HG03571 (cell line): Measurements from ENCODE around the gene ANKDD1B.
"Not testable (repeated sequence)": the region's sequence is repeated elsewhere in the genome, so short reads cannot be mapped to it uniquely, and the experiment has no call there.

Experiments used
- ATAC-seq: cut with Tn5 transposase; IDR thresholded peaks from one replicate; pipeline ENCODE4 v1.9.1; 2021; ENCODE audit not compliant: unreplicated experiment

The ANKDD1B gene

GRCh38 chr5:75695472-75696351 is 84.5 kb downstream of the ANKDD1B start:
- not testable (repeated sequence) for ATAC-seq

DNA sequence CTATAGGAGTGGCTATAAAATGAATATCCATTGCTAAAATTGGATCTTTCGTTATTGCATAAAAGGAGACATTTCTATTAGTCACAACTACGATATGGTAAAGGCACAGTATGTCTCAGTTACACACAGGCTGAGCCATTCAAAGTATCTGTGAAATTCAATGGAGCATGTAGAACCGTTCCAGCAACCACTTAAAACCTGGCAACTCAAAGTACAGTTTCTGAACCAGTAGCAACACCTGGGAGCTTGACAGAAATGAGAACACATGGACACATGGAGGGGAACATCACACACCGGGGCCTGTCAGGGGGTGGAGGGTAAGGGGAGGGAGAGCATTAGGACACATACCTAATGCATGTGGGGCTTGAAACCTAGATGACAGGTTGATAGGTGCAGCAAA is 90.6 kb downstream of the ANKDD1B start:
- ATAC-seq, result no peak

DNA sequence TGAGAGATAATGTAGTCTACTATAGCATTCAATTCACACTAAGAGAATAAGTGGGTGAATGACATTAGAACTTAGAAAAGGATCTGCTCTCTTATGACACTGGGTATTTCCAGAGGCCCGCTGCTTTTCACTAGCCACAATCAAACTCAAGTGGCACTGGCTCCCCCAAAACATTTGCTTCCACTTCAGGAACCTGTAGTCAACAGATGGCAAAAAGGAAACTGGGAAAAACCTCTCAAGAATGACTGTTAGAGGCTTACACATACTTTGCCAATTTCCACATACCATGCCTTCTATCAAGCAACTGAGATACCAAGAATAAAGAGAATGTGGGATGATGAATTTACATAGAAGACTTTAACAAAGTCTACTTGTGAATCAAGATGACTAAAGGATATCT is 94.8 kb downstream of the ANKDD1B start:
- ATAC-seq, result no peak

DNA sequence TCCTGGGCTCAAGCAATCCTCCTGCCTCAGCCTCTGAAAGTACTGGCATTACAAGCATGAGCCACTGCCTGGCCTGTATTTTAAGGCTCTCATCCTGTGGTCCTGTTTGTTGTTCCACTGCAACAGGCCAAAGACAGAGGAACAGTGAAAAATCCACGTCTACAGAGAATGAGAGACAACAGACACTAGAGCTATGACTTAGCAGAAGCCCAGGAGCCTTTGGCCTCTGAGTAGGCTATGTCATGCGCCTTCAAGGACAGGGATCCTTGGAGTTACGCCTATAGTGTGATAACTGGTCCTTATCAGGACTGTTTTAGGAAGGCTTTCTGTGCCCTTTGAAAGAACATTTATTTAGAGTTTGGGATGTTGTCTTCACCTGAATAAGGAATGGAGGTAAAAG is 95.5 kb downstream of the ANKDD1B start:
- ATAC-seq, result no peak

- no peak for ATAC-seq
Measured at GRCh38 chr5:75707911-75708509, 96.8 kb downstream of the ANKDD1B start.

- no peak for ATAC-seq
Measured at GRCh38 chr5:75710637-75711036, 99.4 kb downstream of the ANKDD1B start.

- ATAC-seq, result no peak
Measured at GRCh38 chr5:75711151-75711550, 99.9 kb downstream of the ANKDD1B start.

GRCh38 chr5:75712091-75712490 is 100.8 kb downstream of the ANKDD1B start:
- ATAC-seq, result no peak

GRCh38 chr5:75716715-75717081 is 105.4 kb downstream of the ANKDD1B start:
- ATAC-seq, result peak; percentile 9

- peak; percentile 92 for ATAC-seq
Measured at GRCh38 chr5:75717082-75717922, 106.0 kb downstream of the ANKDD1B start, which contains the start of gene POC5. Gene POC5 (minus strand): TSS chr5:75717437. CDS start chr5:75712937, 4,500 bp downstream.

- ATAC-seq, result no peak
Measured at GRCh38 chr5:75720882-75721281, 109.6 kb downstream of the ANKDD1B start.
